ENCODE measurements around the gene HOXC6. TPM values are rescaled to one million over a fixed set of nuclear protein-coding genes. Genes with fewer than 3 reads are reported as not detected.

HOXC6 gene
- polyA plus RNA-seq, 4 donors = 1.5 to 10.4 (median 1.9) TPM; not detected in 1

DNA sequence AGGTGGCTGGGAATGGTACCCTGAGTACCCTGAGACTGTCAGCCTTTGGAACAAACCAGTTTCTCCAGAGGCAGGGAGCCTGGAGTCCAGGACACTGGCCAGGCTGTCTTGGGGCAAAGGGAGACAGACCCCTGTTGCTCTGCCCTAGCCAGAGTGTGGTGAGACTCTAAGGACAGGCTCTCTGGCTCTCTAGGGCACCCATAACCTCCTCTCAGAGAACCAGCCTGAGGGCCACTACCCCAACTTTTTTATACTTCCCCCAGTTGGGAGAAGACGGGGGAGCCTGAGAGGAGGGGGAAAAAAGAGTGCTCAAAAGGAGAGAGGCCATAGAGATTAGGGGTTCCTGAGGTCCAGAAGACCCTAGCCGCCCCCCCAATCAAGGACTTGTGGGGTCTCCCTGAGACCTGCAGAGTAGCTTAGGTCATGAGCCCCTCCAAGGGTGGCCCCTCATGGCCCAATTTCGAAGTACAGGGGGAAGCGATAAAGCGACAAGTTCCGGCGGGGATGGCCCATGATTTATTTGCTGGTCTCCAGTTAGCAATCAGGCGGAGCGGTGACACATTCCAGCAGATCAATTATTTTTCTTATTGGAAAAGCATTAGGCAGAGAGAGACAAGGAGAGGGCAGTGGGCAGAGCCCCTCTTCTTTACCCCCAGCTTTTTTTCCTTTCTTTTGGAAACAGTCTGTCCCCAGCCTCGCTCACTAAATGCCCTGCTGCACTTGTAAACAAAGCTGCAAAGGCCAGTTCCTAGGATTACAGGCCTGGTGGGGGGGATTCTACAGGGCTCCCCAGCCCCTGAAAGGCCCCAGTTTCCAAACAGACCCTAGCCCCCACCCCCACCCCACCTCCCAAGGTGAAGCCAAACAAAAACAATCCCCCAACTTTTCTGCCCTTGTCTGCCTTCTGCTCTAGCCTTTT is 17.9 kb upstream of the HOXC6 start:
- DNase-seq (no peak), FAIRE-seq (no peak)
- Histone ChIP-seq H3K4me3 (ENCODE audit: low read depth in 1 of 3, low read length in 3 of 3) (no peak overlapping the region), H3K4me1 (ENCODE audit: control insufficient read depth in 3 of 3, insufficient read depth in 2 of 3, low read depth in 1 of 3, low read length in 2 of 3) (peaks cover 0 to 25% (median 0%) of the 10 kb centered on the region in 3 donors), H3K36me3 (ENCODE audit: control insufficient read depth in 3 of 3, insufficient read depth in 2 of 3, low read depth in 1 of 3, low read length in 3 of 3) (no peaks in the 10 kb centered on the region), H3K27ac (ENCODE audit: low read depth in 1 of 3, low read length in 2 of 3) (no peak overlapping the region), H3K9me3 (ENCODE audit: control insufficient read depth in 2 of 2, insufficient read depth in 1 of 2, low read depth in 1 of 2, low read length in 1 of 2) (peaks cover 0 to 5% of the 10 kb centered on the region in 2 donors), H3K27me3 (ENCODE audit: control insufficient read depth in 3 of 3, insufficient read depth in 3 of 3, low read length in 3 of 3) (peaks cover 12 to 96% (median 70%) of the 10 kb centered on the region in 3 donors)
- WGBS, 3 donors = 18 to 24% (median 18%) methylated on average over 10 of the region's 10 CpGs

DNA sequence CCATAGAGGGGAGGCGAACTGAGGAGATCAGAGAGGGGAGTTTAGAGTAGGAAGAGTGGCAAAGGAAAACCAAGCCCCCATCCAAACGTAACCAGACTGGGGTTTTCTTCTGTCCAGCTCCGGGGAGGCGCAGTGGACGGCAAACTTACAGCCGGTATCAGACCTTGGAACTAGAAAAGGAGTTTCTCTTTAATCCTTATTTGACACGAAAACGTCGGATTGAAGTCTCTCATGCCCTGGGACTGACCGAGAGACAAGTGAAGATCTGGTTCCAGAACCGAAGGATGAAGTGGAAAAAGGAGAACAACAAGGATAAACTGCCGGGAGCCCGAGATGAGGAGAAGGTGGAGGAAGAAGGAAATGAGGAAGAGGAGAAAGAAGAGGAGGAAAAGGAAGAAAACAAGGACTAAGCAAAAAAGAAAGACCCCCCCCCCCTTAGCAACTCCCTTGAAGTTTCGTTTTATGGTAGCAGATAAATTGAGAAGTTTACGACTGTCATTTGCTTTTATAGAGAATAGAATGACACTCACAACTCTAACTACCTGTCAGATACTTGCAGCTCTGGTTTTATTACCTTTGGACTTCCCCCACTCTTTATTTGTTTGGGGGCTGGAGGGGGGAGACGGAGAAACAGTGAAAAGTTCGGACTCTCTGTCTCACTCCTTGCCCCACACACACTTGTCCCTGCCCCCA is 17.1 kb upstream of the HOXC6 start:
- DNase-seq (no peak), FAIRE-seq (no peak)
- peaks cover 0 to 3% of the 10 kb centered on the region in 2 donors for H3K9me3 ChIP-seq (ENCODE audit: control insufficient read depth in 2 of 2, insufficient read depth in 1 of 2, low read depth in 1 of 2, low read length in 1 of 2)
- no peak overlapping the region for H3K4me3 ChIP-seq (ENCODE audit: low read depth in 1 of 3, low read length in 3 of 3)
- H3K36me3 ChIP-seq (ENCODE audit: control insufficient read depth in 3 of 3, insufficient read depth in 2 of 3, low read depth in 1 of 3, low read length in 3 of 3) = no peaks in the 10 kb centered on the region
- H3K27me3 ChIP-seq (ENCODE audit: control insufficient read depth in 3 of 3, insufficient read depth in 3 of 3, low read length in 3 of 3) = peaks cover 12 to 96% (median 71%) of the 10 kb centered on the region in 3 donors
- no peak overlapping the region for H3K27ac ChIP-seq (ENCODE audit: low read depth in 1 of 3, low read length in 2 of 3)
- peaks cover 0 to 26% (median 0%) of the 10 kb centered on the region in 3 donors for H3K4me1 ChIP-seq (ENCODE audit: control insufficient read depth in 3 of 3, insufficient read depth in 2 of 3, low read depth in 1 of 3, low read length in 2 of 3)
- 4 to 8% (median 7%) methylated on average over 17 of the region's 17 CpGs for whole genome bisulfite sequencing, 3 donors

DNA sequence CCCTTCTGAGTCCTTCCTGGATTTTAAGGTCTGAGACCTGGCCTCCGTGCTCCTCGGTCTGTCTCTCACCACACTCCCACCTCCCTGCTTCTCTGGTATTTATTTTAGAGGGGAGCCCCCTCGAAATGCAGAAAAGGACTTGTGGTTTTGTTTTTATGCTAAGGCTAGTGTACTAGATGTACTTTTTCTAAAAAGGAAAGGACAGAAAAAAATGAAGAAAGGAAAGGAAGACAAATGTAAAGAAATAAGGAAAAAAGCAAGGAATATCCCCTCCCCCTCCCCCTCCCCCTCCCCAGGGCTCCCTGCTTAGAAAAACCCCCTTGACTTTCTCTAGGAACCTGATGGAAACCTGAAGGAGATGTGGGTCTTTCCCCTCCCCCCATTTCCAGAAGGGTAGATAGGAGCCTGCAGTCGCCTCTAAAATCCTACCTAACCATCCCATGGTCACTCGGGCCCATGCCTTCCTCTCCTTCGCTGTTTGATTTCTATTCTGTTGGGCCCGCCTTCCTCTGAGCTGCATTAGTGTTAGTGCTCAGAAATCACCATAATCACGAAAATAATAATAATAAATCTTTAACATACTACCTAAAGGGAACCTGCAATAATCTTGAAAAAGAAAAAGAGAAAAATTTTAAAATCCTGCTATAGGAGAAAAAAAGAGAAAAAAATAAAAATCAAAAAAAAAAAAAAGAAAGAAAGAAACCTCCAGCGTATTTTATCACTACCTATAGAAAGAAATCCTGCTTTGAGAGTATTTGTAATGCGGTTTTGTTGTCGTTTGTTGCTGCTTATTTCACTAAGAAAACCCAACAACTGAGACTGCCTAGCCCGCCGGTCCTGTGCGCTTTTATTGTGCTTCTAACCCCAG is 16.3 kb upstream of the HOXC6 start:
- Histone ChIP-seq H3K9me3 (ENCODE audit: control insufficient read depth in 2 of 2, insufficient read depth in 1 of 2, low read depth in 1 of 2, low read length in 1 of 2) (peaks cover 0 to 3% of the 10 kb centered on the region in 2 donors), H3K4me1 (ENCODE audit: control insufficient read depth in 3 of 3, insufficient read depth in 2 of 3, low read depth in 1 of 3, low read length in 2 of 3) (peaks cover 0 to 22% (median 0%) of the 10 kb centered on the region in 3 donors), H3K36me3 (ENCODE audit: control insufficient read depth in 3 of 3, insufficient read depth in 2 of 3, low read depth in 1 of 3, low read length in 3 of 3) (no peaks in the 10 kb centered on the region), H3K4me3 (ENCODE audit: low read depth in 1 of 3, low read length in 3 of 3) (no peak overlapping the region), H3K27me3 (ENCODE audit: control insufficient read depth in 3 of 3, insufficient read depth in 3 of 3, low read length in 3 of 3) (peaks cover 12 to 95% (median 64%) of the 10 kb centered on the region in 3 donors), H3K27ac (ENCODE audit: low read depth in 1 of 3, low read length in 2 of 3) (no peak overlapping the region)
- WGBS, 3 donors = 31 to 38% (median 31%) methylated on average over 14 of the region's 14 CpGs
- DNase-seq (no peak), FAIRE-seq (no peak)

DNA sequence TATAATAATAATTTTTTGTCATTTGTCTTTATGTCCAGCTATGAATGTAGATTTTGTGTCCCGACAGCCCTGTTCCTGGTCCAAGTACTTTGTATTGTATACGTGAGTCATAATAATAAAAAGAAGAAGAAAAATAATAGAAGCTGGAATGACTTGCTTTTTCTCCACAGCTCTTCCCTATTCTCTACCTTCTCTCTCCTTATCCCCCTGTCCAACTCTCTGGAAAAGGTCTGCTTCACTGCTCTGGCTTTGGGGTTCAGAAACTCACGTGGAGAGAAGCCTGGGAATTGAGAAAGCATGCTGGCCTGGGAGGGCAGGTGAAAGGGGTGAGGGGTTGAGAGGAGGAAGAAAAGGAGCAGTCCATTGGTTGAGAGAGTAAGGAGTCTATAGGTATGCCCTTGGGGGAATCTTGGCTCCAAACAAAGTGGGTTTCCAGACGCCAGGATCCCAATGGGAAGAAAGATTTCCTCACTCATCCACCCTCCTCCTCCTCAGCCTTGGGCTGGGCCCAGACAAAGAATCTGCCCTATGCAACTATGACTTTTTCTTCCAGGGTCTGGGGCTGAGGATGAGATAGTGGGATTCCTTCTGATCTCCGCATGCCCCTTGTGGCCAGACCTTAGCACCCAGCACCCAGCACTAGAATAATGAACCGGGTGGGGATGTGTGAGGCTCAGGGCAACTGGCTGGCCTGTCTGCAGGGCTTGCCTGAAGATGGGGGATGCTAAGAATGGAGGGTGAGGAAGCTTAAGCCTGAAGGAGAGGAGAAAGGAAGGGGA is 15.4 kb upstream of the HOXC6 start:
- peaks cover 0 to 25% (median 0%) of the 10 kb centered on the region in 3 donors for H3K4me1 ChIP-seq (ENCODE audit: control insufficient read depth in 3 of 3, insufficient read depth in 2 of 3, low read depth in 1 of 3, low read length in 2 of 3)
- H3K27ac ChIP-seq (ENCODE audit: low read depth in 1 of 3, low read length in 2 of 3) = no peak overlapping the region
- peaks cover 0 to 3% of the 10 kb centered on the region in 2 donors for H3K9me3 ChIP-seq (ENCODE audit: control insufficient read depth in 2 of 2, insufficient read depth in 1 of 2, low read depth in 1 of 2, low read length in 1 of 2)
- WGBS, 3 donors = 22 to 40% (median 25%) methylated on average over 6 of the region's 6 CpGs
- H3K27me3 ChIP-seq (ENCODE audit: control insufficient read depth in 3 of 3, insufficient read depth in 3 of 3, low read length in 3 of 3) = peaks cover 12 to 95% (median 59%) of the 10 kb centered on the region in 3 donors
- no peak overlapping the region for H3K4me3 ChIP-seq (ENCODE audit: low read depth in 1 of 3, low read length in 3 of 3)
- no peaks in the 10 kb centered on the region for H3K36me3 ChIP-seq (ENCODE audit: control insufficient read depth in 3 of 3, insufficient read depth in 2 of 3, low read depth in 1 of 3, low read length in 3 of 3)
- FAIRE-seq (no peak), DNase-seq (no peak)

DNA sequence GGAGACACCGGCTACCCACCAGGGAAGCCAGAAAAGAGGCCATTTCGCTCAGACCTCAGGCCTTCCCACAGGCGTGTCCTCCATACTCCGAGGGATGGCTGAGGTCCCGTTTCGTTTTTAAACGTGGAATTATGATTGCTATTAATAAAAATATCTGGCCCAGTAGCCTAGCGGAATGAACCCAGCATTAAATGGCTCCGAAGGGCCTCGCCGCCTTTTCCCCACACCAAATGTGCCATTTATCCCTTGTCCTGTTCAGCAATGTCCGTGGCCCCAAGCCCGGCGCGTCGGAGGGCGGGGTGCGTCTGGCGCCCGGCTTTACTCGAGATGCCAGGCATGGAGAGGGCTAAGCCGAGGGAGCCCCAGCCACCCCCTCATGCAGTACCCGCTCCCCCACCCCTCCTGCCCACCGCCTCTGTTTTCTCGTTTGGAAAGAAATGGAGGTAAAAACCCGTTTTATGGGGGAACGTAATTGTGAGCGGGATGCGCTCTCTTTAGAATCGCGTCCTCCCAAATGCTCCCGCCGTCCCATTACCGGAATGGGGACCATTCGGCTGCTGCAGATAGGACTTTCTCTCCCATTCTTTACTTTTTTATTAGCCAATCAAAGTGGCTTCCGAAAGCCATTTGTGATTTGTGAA is 13.7 kb upstream of the HOXC6 start:
- Histone ChIP-seq H3K36me3 (ENCODE audit: control insufficient read depth in 3 of 3, insufficient read depth in 2 of 3, low read depth in 1 of 3, low read length in 3 of 3) (no peaks in the 10 kb centered on the region), H3K4me1 (ENCODE audit: control insufficient read depth in 3 of 3, insufficient read depth in 2 of 3, low read depth in 1 of 3, low read length in 2 of 3) (peaks cover 0 to 30% (median 2%) of the 10 kb centered on the region in 3 donors), H3K27ac (ENCODE audit: low read depth in 1 of 3, low read length in 2 of 3) (no peak overlapping the region), H3K4me3 (ENCODE audit: low read depth in 1 of 3, low read length in 3 of 3) (no peak overlapping the region), H3K9me3 (ENCODE audit: control insufficient read depth in 2 of 2, insufficient read depth in 1 of 2, low read depth in 1 of 2, low read length in 1 of 2) (peaks cover 0 to 3% of the 10 kb centered on the region in 2 donors), H3K27me3 (ENCODE audit: control insufficient read depth in 3 of 3, insufficient read depth in 3 of 3, low read length in 3 of 3) (peaks cover 9 to 95% (median 57%) of the 10 kb centered on the region in 3 donors)
- DNase-seq (no peak), FAIRE-seq (no peak)
- WGBS, 3 donors = 8 to 11% (median 9%) methylated on average over 35 to 36 of the region's 36 CpGs

DNA sequence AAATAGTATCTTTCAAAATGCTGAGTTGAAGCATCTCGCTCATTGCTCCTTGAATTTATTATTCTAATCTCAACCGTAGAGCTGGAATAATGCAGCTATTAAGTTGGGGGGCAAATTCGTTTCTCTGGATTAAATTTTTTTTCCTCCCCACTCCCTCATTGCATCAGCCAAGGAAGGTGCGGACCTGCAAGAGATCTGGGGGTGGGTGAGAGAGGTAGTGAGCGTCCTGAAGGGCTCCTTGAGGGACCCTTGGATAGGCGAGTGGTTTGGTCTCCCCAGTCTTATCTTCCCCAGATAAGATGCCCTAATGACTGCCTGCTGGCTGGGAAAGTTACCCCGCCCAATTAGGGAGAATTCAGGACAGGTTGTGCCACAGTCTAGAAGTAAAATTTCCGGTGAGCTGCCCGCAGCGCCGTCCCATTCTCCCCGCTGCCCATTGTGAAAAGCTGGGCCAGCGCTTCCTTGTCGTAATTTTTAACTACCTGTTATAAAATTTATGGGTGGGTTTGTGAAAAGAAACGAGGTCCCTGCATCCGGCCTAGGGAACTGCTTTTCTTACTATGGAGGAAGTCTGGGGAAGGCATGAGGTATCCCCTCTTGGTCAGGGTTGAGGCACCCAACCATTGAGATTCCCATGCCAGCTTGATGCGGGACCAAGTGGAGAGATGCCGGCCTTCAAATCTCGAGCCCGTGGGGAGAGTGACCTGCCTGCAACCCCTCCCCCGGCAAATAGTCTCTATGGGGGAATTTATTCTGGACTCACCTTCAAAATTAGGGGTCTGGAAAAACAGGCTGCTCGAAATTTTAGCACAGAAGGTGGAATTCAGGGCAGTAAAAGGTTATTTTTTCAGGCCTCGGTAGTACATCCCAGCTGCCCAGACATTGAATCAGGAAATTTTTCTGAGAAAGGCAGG is 13.0 kb upstream of the HOXC6 start:
- H3K36me3 ChIP-seq (ENCODE audit: control insufficient read depth in 3 of 3, insufficient read depth in 2 of 3, low read depth in 1 of 3, low read length in 3 of 3) = no peaks in the 10 kb centered on the region
- H3K27ac ChIP-seq (ENCODE audit: low read depth in 1 of 3, low read length in 2 of 3) = no peak overlapping the region
- FAIRE-seq = no peak
- H3K9me3 ChIP-seq (ENCODE audit: control insufficient read depth in 2 of 2, insufficient read depth in 1 of 2, low read depth in 1 of 2, low read length in 1 of 2) = peaks cover 0 to 3% of the 10 kb centered on the region in 2 donors
- no peak for DNase-seq
- H3K27me3 ChIP-seq (ENCODE audit: control insufficient read depth in 3 of 3, insufficient read depth in 3 of 3, low read length in 3 of 3) = peaks cover 6 to 95% (median 55%) of the 10 kb centered on the region in 3 donors
- H3K4me1 ChIP-seq (ENCODE audit: control insufficient read depth in 3 of 3, insufficient read depth in 2 of 3, low read depth in 1 of 3, low read length in 2 of 3) = peaks cover 0 to 35% (median 2%) of the 10 kb centered on the region in 3 donors
- WGBS, 3 donors = 10 to 16% (median 12%) methylated on average over 23 of the region's 23 CpGs
- no peak overlapping the region for H3K4me3 ChIP-seq (ENCODE audit: low read depth in 1 of 3, low read length in 3 of 3)
